Epithelial cell of esophagus (primary cell): ENCODE measurements around the gene GH2.
A peak's percentile ranks its signal among the peaks of the same experiment; 100 is the strongest.

ENCODE experiments used
- DNase-seq: peaks from one replicate; pipeline ENCODE4 v3.0.0; 2010; ENCODE audit warnings: low read depth
- H3K4me3 ChIP-seq: 2 replicates; pipeline ENCODE4 v1.5.1; 2011; ENCODE audit warnings: mild to moderate bottlenecking, low read length, control low read depth
- CTCF ChIP-seq: IDR thresholded peaks from 2 replicates; pipeline ENCODE4 v1.5.1; 2011; ENCODE audit warnings: low read depth, mild to moderate bottlenecking, low read length, control low read depth, inconsistent platforms; ENCODE audit not compliant: insufficient read depth; ENCODE audit errors: missing control alignments

The GH2 gene

GRCh38 chr17:63840591-63841349 lies 41.0 kb downstream of the GH2 start:
- H3K4me3 ChIP-seq, result peak overlapping the region; percentile 79
- TF ChIP-seq CTCF, result no peak
- no peak for DNase-seq

- peak overlapping the region; percentile 31 for H3K4me3 ChIP-seq
- TF ChIP-seq CTCF, result no peak
- peak; percentile 94 for DNase-seq
Observed at GRCh38 chr17:63838631-63839171, 43.0 kb downstream of the GH2 start.

GRCh38 chr17:63837962-63838600 lies 43.7 kb downstream of the GH2 start:
- TF ChIP-seq CTCF, result no peak
- no peak for DNase-seq

GRCh38 chr17:63837480-63837879 lies 44.3 kb downstream of the GH2 start:
- no peak overlapping the region for H3K4me3 ChIP-seq
- no peak for DNase-seq
- TF ChIP-seq CTCF, result no peak

More at GRCh38 chr17:63837962-63838600, 43.7 kb downstream of the GH2 start:
- H3K4me3 ChIP-seq, result peak overlapping the region; percentile 25

- TF ChIP-seq CTCF, result no peak
- no peak for DNase-seq
Observed at GRCh38 chr17:63836811-63837210, 44.9 kb downstream of the GH2 start.

GRCh38 chr17:63835167-63835720 lies 46.5 kb downstream of the GH2 start:
- no peak for TF ChIP-seq CTCF
- H3K4me3 ChIP-seq, result no peak overlapping the region
- DNase-seq, result no peak

More at GRCh38 chr17:63836811-63837210, 44.9 kb downstream of the GH2 start:
- H3K4me3 ChIP-seq, result no peak overlapping the region
